H54 (cell line): ENCODE data around the gene XIRP1.

Experiments
- DNase-seq: peaks from one replicate; pipeline ENCODE4 v3.0.0; 2011; ENCODE audit warnings: low spot score, mixed read lengths; ENCODE audit not compliant: insufficient read length
- FAIRE-seq: peaks from 3 replicates; lab custom pipeline; 2011; peaks lifted over from hg19 to GRCh38; lab: Jason Lieb, UNC
- POLR2A ChIP-seq: IDR thresholded peaks from 2 replicates; pipeline ENCODE4 v1.6.1; 2011; ENCODE audit warnings: low read depth, mild to moderate bottlenecking, low read length

The XIRP1 gene

DNA sequence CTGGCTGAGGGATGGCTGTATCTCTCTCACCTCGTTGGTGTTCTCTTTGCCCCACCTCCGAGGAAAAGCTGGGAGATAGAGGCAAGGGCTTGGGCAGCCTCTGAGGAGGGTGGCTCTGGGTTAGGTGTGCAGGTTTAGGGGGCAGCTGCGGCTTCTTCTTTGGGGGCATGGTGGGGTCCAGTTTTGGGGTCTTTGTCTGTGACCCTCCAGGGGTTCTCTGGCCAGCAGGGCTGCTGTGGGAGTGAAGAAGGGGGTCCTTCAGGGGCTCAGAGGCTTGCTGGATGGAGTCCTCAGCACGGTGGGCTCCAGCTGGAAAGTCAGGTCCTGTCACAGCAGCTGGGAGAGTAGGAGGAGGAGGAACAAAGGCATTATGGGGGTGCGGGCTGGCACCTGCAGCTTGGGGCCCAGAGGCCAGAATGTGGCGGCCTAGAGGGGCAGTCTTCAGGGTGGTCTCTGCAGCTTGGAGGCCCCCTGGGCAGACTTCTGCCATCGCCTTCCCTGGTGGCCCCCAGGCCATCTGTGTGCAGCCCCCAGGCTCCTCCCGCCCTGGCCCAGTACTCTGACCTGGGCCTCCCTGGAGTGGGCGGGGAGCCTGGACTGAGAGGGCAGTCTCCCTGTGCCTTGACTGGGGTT, 7.0 kb downstream of the XIRP1 start:
- DNase-seq (no peak), FAIRE-seq (no peak)
- no peak for TF ChIP-seq POLR2A

DNA sequence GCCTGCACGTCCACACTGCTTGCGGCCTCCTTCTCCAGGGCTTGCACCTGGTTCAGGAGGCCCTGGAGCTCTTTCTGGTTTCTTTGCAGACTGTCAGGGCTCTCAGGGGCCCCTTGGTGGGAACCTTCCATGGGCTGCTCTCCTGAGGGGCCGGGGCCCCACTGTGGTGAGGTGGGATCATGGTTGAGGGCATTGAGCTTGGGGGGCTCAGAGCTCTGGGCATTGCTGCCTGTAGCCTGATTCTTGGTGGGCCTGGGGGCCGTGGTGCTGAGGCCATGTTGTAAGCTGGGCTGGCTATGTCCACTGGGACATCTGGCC, 7.5 kb downstream of the XIRP1 start:
- no peak for DNase-seq
- no peak for TF ChIP-seq POLR2A
- FAIRE-seq = no peak

GRCh38 chr3:39184081-39184967, 8.1 kb downstream of the XIRP1 start:
- FAIRE-seq = no peak
- DNase-seq = no peak
- TF ChIP-seq POLR2A = no peak

- DNase-seq (no peak), FAIRE-seq (no peak)
These were observed 8.9 kb downstream of the XIRP1 start for GRCh38 chr3:39183211-39184080.

DNA sequence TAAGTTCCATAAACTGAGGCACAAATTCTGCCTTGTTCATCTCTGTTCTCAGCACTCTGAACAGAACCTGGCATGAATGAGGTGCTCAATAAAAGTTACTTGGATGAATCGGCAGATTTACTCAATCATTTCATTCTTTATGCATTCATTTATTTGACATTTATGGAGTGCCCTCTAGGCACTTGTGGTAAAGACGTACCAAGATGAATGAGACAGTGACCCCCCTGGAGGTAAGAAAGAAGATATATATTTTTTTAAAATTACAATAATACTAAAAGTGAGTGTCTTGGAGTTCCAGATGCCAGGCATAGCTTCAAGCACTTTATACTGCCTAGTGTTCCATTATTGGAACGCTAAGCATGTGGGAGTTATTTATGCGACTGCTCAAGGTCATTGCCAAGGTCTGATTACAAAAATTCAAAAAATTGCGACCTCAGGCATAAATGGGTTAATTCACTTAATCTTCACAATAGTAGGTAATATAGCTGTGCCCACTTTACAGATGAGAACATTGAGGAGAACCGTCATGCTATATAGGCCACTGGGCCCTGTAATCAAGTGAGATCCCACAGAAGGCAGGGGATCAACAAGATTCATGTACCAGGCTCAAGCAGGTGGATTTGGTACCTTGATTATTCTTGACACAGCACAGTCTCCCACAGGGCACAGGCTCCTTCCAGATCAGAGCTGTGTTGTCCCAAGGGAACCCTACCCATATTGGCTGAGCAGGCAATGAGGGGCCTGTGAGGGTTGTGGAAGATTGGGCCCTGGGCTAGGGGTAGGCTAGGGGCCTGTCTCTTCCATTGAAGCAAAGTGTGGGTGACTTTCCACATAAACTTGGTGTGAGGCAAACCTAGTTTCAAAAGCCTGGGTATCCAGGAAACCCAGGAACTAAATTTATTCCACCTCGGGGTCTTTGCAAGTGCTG, 10.7 kb downstream of the XIRP1 start:
- TF ChIP-seq POLR2A = no peak
- DNase-seq (no peak), FAIRE-seq (no peak)

More at GRCh38 chr3:39183211-39184080, 8.9 kb downstream of the XIRP1 start:
- no peak for TF ChIP-seq POLR2A

GRCh38 chr3:39180546-39181346, 11.6 kb downstream of the XIRP1 start:
- peak; percentile 27; the same call in 1 of the 2 replicates for TF ChIP-seq POLR2A
- FAIRE-seq = no peak
- peak; percentile 89 for DNase-seq

DNA sequence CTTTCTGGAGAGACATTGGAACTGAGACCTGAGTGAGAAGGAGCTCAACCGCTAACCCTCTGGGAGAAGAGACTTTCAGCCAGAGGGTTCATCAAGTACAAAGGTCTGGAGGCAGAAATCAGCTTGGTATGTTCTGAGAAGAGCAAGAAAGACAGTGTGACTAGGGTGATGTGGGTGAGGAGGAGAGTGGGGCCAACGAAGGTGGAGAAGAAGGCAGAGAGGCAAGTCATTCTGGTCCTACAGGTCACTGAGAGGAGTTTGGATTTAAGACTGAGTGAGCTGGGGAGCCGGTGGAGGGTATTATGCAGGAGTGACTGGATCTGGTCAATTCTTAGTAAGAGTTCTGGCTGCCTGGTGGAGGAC, 12.2 kb downstream of the XIRP1 start:
- TF ChIP-seq POLR2A = no peak
- no peak for DNase-seq
- no peak for FAIRE-seq

DNA sequence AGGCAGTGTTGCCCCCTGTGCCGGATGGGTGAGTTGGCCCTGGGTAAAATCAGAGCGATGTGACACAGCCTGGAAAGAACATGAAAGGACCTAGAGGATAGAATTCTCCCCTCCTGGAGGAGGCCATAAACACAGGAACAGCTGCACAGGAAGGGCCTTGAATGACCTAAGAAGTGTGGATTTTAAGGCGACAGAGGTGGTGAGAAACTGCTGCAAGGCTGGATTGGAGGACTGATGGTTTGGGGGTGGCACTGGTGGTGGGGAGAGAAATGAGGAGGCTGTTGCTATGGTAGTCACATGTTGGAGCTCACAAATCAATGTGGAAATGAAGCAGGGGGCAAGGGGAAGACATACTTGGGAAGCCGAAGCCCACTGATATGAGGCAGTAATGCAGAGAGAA, 13.8 kb downstream of the XIRP1 start:
- no peak for DNase-seq
- no peak for TF ChIP-seq POLR2A
- no peak for FAIRE-seq

DNA sequence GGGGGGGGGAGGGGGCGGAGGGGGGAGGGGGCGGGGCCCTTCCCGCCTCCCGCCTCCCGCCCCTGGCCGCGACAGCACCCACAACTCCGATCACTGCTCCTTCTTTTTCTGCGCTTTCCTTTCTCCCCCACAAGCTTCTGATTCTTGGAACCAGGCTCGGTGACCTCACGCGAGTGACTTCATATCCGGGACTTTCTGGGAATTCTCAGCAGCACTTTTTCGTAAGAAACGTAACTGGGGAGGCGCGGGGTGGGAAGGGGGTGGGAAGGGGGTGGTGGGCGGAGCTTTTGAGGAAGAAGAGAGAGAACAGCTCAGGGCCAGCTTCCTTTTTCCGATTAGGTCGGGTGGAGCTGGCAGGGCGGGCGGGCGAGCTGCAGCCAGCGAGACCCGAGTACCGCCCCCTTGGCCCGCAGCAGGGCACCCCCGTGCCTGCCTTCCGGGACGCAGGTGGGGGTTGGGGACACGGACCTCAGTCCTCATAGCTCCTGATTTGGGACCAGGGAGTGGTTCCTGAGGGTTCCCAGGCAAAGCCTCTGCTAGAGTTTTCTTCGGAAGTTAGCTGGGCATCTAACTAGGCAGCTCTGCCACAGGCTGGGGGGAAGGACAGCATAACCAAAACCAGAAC, 14.6 kb downstream of the XIRP1 start:
- peak; percentile 36; the same call in 1 of the 2 replicates for TF ChIP-seq POLR2A
- DNase-seq = peak; percentile 83
- no peak for FAIRE-seq

- FAIRE-seq (no peak), DNase-seq (no peak)
- no peak for TF ChIP-seq POLR2A
These were observed 16.2 kb downstream of the XIRP1 start for GRCh38 chr3:39176025-39176714.
